Caco-2 (cell line): ENCODE data around the gene KMT5C. TPM values are rescaled to one million over a fixed set of nuclear protein-coding genes. Genes with fewer than 3 reads are reported as not detected.

Experiments
- BruUV-seq: library from RNA; stranded (reverse); fragments of 400-500 nt; replicated peaks from 2 replicates; lab custom pipeline; 2021; lab: Mats Ljungman, UMichigan
- CTCF ChIA-PET: fragments of 300-600 bp; sonication (Branson Sonifier 250); formaldehyde crosslinking; loops from one replicate; lab custom pipeline; 2022; ENCODE audit warnings: antibody characterized with exemption; lab: Charles Lee
- POLR2A ChIA-PET: fragments of 300-600 bp; sonication (Branson Sonifier 250); formaldehyde crosslinking; loops from one replicate; lab custom pipeline; 2022; ENCODE audit warnings: antibody characterized with exemption; lab: Charles Lee
- DNase-seq, 2 experiments: peaks; one replicate each; pipeline versions ENCODE4 v3.0.0 to v3.0.0-alpha.2; 2020 to 2022
- H3K27me3 ChIP-seq: replicated peaks from 2 replicates; pipeline ENCODE4 v1.6.0; 2011; ENCODE audit warnings: low read length; ENCODE audit not compliant: control insufficient read depth, insufficient read depth
- H3K36me3 ChIP-seq: 2 replicates; pipeline ENCODE4 v1.5.1; 2011; ENCODE audit warnings: low read length; ENCODE audit not compliant: control insufficient read depth, insufficient read depth
- H3K4me1 ChIP-seq: fragments of 250-450 bp; sonication (Bioruptor Pico); 2 replicates; pipeline ENCODE4 v1.5.1; 2020; ENCODE audit warnings: mild to moderate bottlenecking
- H3K4me3 ChIP-seq: 2 replicates; pipeline ENCODE4 v1.5.1; 2011; ENCODE audit warnings: low read depth, mild to moderate bottlenecking, control low read depth, low read length
- H3K9me3 ChIP-seq: fragments of 250-450 bp; sonication (Bioruptor Pico); 2 replicates; pipeline ENCODE4 v1.5.1; 2020; ENCODE audit warnings: mild to moderate bottlenecking, moderate library complexity
- H3K27ac Mint-ChIP-seq: one replicate; pipeline ENCODE4 v1.8.0; 2022; ENCODE audit warnings: mixed read lengths; ENCODE audit not compliant: unreplicated experiment
- H3K27me3 Mint-ChIP-seq: one replicate; pipeline ENCODE4 v1.8.0; 2022; ENCODE audit warnings: mixed read lengths; ENCODE audit not compliant: insufficient read depth, unreplicated experiment
- H3K36me3 Mint-ChIP-seq: one replicate; pipeline ENCODE4 v1.8.0; 2022; ENCODE audit warnings: mild to moderate bottlenecking, mixed read lengths; ENCODE audit not compliant: insufficient read depth, unreplicated experiment
- H3K4me1 Mint-ChIP-seq: one replicate; pipeline ENCODE4 v1.8.0; 2022; ENCODE audit warnings: low read depth, mixed read lengths; ENCODE audit not compliant: unreplicated experiment
- H3K4me3 Mint-ChIP-seq: one replicate; pipeline ENCODE4 v1.8.0; 2022; ENCODE audit warnings: mild to moderate bottlenecking, moderate library complexity, mixed read lengths; ENCODE audit not compliant: unreplicated experiment
- H3K9me3 Mint-ChIP-seq: one replicate; pipeline ENCODE4 v1.8.0; 2022; ENCODE audit warnings: mixed read lengths; ENCODE audit not compliant: unreplicated experiment
- intact Hi-C: fragments of 100-400 bp; cut with micrococcal nuclease; formaldehyde crosslinking; loops from one replicate; pipeline ENCODE4 v1.10.0; 2022; ENCODE audit not compliant: unreplicated experiment
- total RNA-seq: library from RNA; stranded (reverse); gene quantifications from 2 replicates; pipeline ENCODE4 v1.2.3, GENCODE V29; 2022
- TF ChIP-seq, protein P1 (sequence below), 2 experiments: fragments of 200-600 bp in 1 of 2; IDR thresholded peaks; 1 replicate in 1 of 2; 2 replicates in 1 of 2; pipeline versions ENCODE4 v1.5.1 to v1.8.0; 2011 to 2022; ENCODE audit warnings: antibody characterized with exemption in 1 of 2, control low read depth in 1 of 2, inconsistent platforms in 1 of 2, low read depth in 1 of 2, low read length in 1 of 2, mild to moderate bottlenecking in 1 of 2, moderate library complexity in 1 of 2; ENCODE audit not compliant: insufficient read depth in 1 of 2, severe bottlenecking in 1 of 2, unreplicated experiment in 1 of 2

The KMT5C gene
- total RNA-seq, 1 experiment from 2014 or later, result 26.3 TPM

DNA sequence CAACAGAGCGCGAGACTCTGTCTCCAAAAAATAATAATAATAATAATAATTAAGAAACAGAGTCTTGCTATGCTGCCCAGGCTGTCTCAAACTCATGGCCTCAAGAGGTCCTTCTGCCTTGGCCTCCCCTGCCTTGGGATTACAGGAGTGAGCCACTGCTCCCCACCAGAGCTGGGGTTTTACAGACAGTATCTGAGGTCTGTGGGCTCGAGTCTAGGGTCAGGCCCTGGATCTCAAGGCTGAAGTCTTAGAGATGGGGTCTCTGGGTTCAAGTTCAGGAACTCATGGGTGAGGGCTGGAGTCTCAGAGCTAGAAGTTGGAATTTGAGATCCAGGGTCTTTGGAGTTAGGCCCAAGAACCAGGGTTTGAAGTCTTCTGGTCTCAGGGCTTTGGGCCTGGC lies 27.1 kb downstream of the KMT5C start:
- no peak for DNase-seq
- TF ChIP-seq, protein P1, sequence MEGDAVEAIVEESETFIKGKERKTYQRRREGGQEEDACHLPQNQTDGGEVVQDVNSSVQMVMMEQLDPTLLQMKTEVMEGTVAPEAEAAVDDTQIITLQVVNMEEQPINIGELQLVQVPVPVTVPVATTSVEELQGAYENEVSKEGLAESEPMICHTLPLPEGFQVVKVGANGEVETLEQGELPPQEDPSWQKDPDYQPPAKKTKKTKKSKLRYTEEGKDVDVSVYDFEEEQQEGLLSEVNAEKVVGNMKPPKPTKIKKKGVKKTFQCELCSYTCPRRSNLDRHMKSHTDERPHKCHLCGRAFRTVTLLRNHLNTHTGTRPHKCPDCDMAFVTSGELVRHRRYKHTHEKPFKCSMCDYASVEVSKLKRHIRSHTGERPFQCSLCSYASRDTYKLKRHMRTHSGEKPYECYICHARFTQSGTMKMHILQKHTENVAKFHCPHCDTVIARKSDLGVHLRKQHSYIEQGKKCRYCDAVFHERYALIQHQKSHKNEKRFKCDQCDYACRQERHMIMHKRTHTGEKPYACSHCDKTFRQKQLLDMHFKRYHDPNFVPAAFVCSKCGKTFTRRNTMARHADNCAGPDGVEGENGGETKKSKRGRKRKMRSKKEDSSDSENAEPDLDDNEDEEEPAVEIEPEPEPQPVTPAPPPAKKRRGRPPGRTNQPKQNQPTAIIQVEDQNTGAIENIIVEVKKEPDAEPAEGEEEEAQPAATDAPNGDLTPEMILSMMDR (IDR thresholded peaks at IDR 0.05; ENCODE audit: insufficient read depth in 1 of 2, low read depth in 1 of 2, low read length in 1 of 2, severe bottlenecking in 1 of 2, unreplicated experiment in 1 of 2), result no peak
- POLR2A ChIA-PET, result no interaction called here
- Histone ChIP-seq H3K9me3 (no peaks in the 10 kb centered on the region), H3K36me3 (no peaks in the 10 kb centered on the region), H3K4me3 (no peak overlapping the region), H3K4me1 (peaks cover 8% of the 10 kb centered on the region; the same call in 1 of the 2 replicates), H3K27me3 (no peaks in the 10 kb centered on the region; the same call in 1 of the 2 replicates)
- H3K36me3 Mint-ChIP-seq, result peaks cover 9% of the 10 kb centered on the region
- no peaks in the 10 kb centered on the region for H3K9me3 Mint-ChIP-seq
- no TSS peak for BruUV-seq
- CTCF ChIA-PET, result no interaction called here
- no peak overlapping the region for H3K27ac Mint-ChIP-seq
- H3K4me3 Mint-ChIP-seq, result no peak overlapping the region
- intact Hi-C loops, result no loop called here
- H3K27me3 Mint-ChIP-seq, result peaks cover 7% of the 10 kb centered on the region
- H3K4me1 Mint-ChIP-seq, result peaks cover 14% of the 10 kb centered on the region

DNA sequence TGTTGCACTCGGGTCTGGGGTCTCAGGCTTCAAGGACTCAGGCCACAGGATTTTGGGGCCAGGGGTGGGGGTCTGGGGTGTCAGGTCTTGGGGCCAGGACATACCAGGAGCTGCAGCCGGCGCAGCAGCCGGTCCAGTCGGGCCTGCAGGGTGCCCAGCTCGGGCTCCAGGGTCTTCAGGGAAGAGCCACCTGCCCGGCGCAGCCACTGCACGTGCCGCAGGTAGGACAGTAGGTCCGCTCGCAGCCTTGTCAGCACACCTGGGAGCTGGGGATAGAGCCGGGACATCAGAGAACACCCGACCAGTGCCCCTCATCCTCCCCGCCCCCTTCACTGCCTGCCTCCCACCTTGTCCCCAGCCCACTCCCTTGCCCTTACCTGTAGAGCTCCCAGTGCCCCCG lies 28.4 kb downstream of the KMT5C start:
- peaks cover 7% of the 10 kb centered on the region for H3K27me3 Mint-ChIP-seq
- CTCF ChIA-PET, result interaction anchor here (0.6 kb wide), 1 partner anchor 76 kb away, joined by 3 read pairs; no protein-coding TSS in a partner anchor
- no peak overlapping the region for H3K27ac Mint-ChIP-seq

DNA sequence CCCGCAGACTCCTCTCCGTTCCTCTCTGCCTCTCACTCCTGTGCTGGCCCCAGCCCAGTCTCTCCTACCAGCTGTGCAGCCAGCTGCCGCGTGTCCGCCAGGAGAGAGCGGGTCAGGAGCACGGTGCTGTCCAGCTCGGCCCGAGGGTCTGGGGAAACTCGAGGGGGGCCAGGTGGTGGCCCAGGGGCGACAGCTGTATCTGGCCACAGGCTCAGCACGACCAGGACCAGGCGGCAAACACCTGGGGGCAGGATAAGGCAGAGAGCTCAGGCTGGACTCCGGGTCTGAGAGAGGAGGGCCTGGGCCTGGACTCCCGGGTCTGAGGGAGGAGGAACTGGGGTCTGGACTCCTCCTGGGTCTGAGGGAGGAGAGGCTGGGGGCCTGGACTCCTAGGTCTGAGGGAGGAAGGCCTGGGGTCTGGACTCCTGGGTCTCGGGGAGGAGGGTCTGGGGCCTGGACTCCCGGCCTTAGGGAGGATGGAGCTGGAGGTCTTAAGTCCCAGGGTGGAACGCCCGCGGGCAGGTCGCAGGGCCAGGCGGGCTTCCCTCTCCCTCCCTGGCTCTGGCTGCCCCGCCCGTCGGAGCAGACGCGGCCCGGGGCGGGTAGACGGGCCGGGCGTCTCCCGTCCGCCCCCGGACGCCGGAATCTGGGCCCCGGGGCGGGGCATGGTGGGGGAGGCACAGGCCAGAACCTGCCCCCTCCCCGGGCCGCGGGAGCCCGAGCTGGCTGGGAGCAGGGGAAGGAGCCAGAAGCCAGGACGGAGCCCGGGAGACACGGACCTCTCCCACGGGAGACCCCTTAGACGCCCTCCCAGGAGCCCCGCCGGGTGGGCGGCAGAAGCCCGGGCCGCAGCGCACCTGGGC lies 29.3 kb downstream of the KMT5C start:
- no peak overlapping the region for H3K27ac Mint-ChIP-seq
- ChIA-PET POLR2A (interaction anchor here (0.6 to 1.4 kb wide), 3 partner anchors 19 to 85 kb away, joined by 3 to 5 read pairs (median 3); partner anchors contain the start of genes BRSK1 and UBE2S), CTCF (interaction anchor here (0.6 to 0.9 kb wide), 2 partner anchors 77 to 89 kb away, joined by 3 read pairs; partner anchors contain the start of gene HSPBP1)
- DNase-seq, result peak in 1 of 2 experiments; percentile 70
- no peaks in the 10 kb centered on the region for H3K9me3 ChIP-seq
- peaks cover 20% of the 10 kb centered on the region for H3K36me3 Mint-ChIP-seq
- H3K36me3 ChIP-seq, result no peaks in the 10 kb centered on the region
- intact Hi-C loops, result no loop called here
- no peaks in the 10 kb centered on the region for H3K9me3 Mint-ChIP-seq
- TF ChIP-seq, protein P1 (IDR thresholded peaks at IDR 0.05; ENCODE audit: insufficient read depth in 1 of 2, low read depth in 1 of 2, low read length in 1 of 2, severe bottlenecking in 1 of 2, unreplicated experiment in 1 of 2), result no peak
- peak overlapping the region; percentile 91 for H3K4me3 Mint-ChIP-seq
- peak overlapping the region; percentile 57 for H3K4me3 ChIP-seq
- peaks cover 26% of the 10 kb centered on the region for H3K4me1 Mint-ChIP-seq
- BruUV-seq, result no TSS peak
- H3K27me3 ChIP-seq, result no peaks in the 10 kb centered on the region; the same call in none of the 2 replicates
- H3K27me3 Mint-ChIP-seq, result peaks cover 7% of the 10 kb centered on the region
- peaks cover 22% of the 10 kb centered on the region for H3K4me1 ChIP-seq

More for the DNA sequence above, 28.4 kb downstream of the KMT5C start:
- H3K4me1 Mint-ChIP-seq, result peaks cover 21% of the 10 kb centered on the region
- H3K4me1 ChIP-seq, result peaks cover 16% of the 10 kb centered on the region
- H3K36me3 Mint-ChIP-seq, result peaks cover 15% of the 10 kb centered on the region
- TF ChIP-seq, protein P1 (IDR thresholded peaks at IDR 0.05; ENCODE audit: insufficient read depth in 1 of 2, low read depth in 1 of 2, low read length in 1 of 2, severe bottlenecking in 1 of 2, unreplicated experiment in 1 of 2), result no peak
- no peaks in the 10 kb centered on the region for H3K9me3 ChIP-seq
- no peak overlapping the region for H3K4me3 ChIP-seq
- H3K27me3 ChIP-seq, result no peaks in the 10 kb centered on the region; the same call in none of the 2 replicates
- no peaks in the 10 kb centered on the region for H3K36me3 ChIP-seq
- DNase-seq, result no peak
- no TSS peak for BruUV-seq
- no peak overlapping the region for H3K4me3 Mint-ChIP-seq
- H3K9me3 Mint-ChIP-seq, result no peaks in the 10 kb centered on the region
- POLR2A ChIA-PET, result interaction anchor here (0.6 to 1.4 kb wide), 3 partner anchors 18 to 85 kb away, joined by 3 to 5 read pairs (median 3); partner anchors contain the start of genes BRSK1 and UBE2S
- intact Hi-C loops, result no loop called here
